Caco-2 (cell line): ENCODE measurements around the gene ST6GAL2. TPM values are rescaled to one million over a fixed set of nuclear protein-coding genes. Genes with fewer than 3 reads are reported as not detected.

Experiments
- BruUV-seq: library from RNA; stranded (reverse); fragments of 400-500 nt; replicated peaks from 2 replicates; lab custom pipeline; 2021; lab: Mats Ljungman, UMichigan
- CTCF ChIA-PET: fragments of 300-600 bp; sonication (Branson Sonifier 250); formaldehyde crosslinking; loops from one replicate; lab custom pipeline; 2022; ENCODE audit warnings: antibody characterized with exemption; lab: Charles Lee
- POLR2A ChIA-PET: fragments of 300-600 bp; sonication (Branson Sonifier 250); formaldehyde crosslinking; loops from one replicate; lab custom pipeline; 2022; ENCODE audit warnings: antibody characterized with exemption; lab: Charles Lee
- DNase-seq, 2 experiments: peaks; one replicate each; pipeline versions ENCODE4 v3.0.0 to v3.0.0-alpha.2; 2020 to 2022
- H3K27me3 ChIP-seq: replicated peaks from 2 replicates; pipeline ENCODE4 v1.6.0; 2011; ENCODE audit warnings: low read length; ENCODE audit not compliant: control insufficient read depth, insufficient read depth
- H3K36me3 ChIP-seq: 2 replicates; pipeline ENCODE4 v1.5.1; 2011; ENCODE audit warnings: low read length; ENCODE audit not compliant: control insufficient read depth, insufficient read depth
- H3K4me1 ChIP-seq: fragments of 250-450 bp; sonication (Bioruptor Pico); 2 replicates; pipeline ENCODE4 v1.5.1; 2020; ENCODE audit warnings: mild to moderate bottlenecking
- H3K4me3 ChIP-seq: 2 replicates; pipeline ENCODE4 v1.5.1; 2011; ENCODE audit warnings: low read depth, mild to moderate bottlenecking, control low read depth, low read length
- H3K9me3 ChIP-seq: fragments of 250-450 bp; sonication (Bioruptor Pico); 2 replicates; pipeline ENCODE4 v1.5.1; 2020; ENCODE audit warnings: mild to moderate bottlenecking, moderate library complexity
- H3K27ac Mint-ChIP-seq: one replicate; pipeline ENCODE4 v1.8.0; 2022; ENCODE audit warnings: mixed read lengths; ENCODE audit not compliant: unreplicated experiment
- H3K27me3 Mint-ChIP-seq: one replicate; pipeline ENCODE4 v1.8.0; 2022; ENCODE audit warnings: mixed read lengths; ENCODE audit not compliant: insufficient read depth, unreplicated experiment
- H3K36me3 Mint-ChIP-seq: one replicate; pipeline ENCODE4 v1.8.0; 2022; ENCODE audit warnings: mild to moderate bottlenecking, mixed read lengths; ENCODE audit not compliant: insufficient read depth, unreplicated experiment
- H3K4me1 Mint-ChIP-seq: one replicate; pipeline ENCODE4 v1.8.0; 2022; ENCODE audit warnings: low read depth, mixed read lengths; ENCODE audit not compliant: unreplicated experiment
- H3K4me3 Mint-ChIP-seq: one replicate; pipeline ENCODE4 v1.8.0; 2022; ENCODE audit warnings: mild to moderate bottlenecking, moderate library complexity, mixed read lengths; ENCODE audit not compliant: unreplicated experiment
- H3K9me3 Mint-ChIP-seq: one replicate; pipeline ENCODE4 v1.8.0; 2022; ENCODE audit warnings: mixed read lengths; ENCODE audit not compliant: unreplicated experiment
- CTCF ChIP-seq, 2 experiments: fragments of 200-600 bp in 1 of 2; IDR thresholded peaks; 1 replicate in 1 of 2; 2 replicates in 1 of 2; pipeline versions ENCODE4 v1.5.1 to v1.8.0; 2011 to 2022; ENCODE audit warnings: antibody characterized with exemption in 1 of 2, control low read depth in 1 of 2, inconsistent platforms in 1 of 2, low read depth in 1 of 2, low read length in 1 of 2, mild to moderate bottlenecking in 1 of 2, moderate library complexity in 1 of 2; ENCODE audit not compliant: insufficient read depth in 1 of 2, severe bottlenecking in 1 of 2, unreplicated experiment in 1 of 2
- intact Hi-C: fragments of 100-400 bp; cut with micrococcal nuclease; formaldehyde crosslinking; loops from one replicate; pipeline ENCODE4 v1.10.0; 2022; ENCODE audit not compliant: unreplicated experiment
- total RNA-seq: library from RNA; stranded (reverse); gene quantifications from 2 replicates; pipeline ENCODE4 v1.2.3, GENCODE V29; 2022

The ST6GAL2 gene
- total RNA-seq, 1 experiment from 2014 or later: not detected

GRCh38 chr2:106892048-106892447 lies 6.1 kb upstream of the ST6GAL2 start:
- ChIA-PET POLR2A (no interaction called here), CTCF (no interaction called here)
- Histone ChIP-seq H3K27me3 (no peaks in the 10 kb centered on the region; the same call in 1 of the 2 replicates), H3K4me1 (0 out of 2 replicates have a peak, but pooled peaks cover 4% of the 10 kb centered on the region), H3K4me3 (no peak overlapping the region), H3K9me3 (no peaks in the 10 kb centered on the region), H3K36me3 (no peaks in the 10 kb centered on the region)
- no TSS peak for BruUV-seq
- no peak for TF ChIP-seq CTCF (IDR thresholded peaks at IDR 0.05; ENCODE audit: insufficient read depth in 1 of 2, low read depth in 1 of 2, low read length in 1 of 2, severe bottlenecking in 1 of 2, unreplicated experiment in 1 of 2)
- DNase-seq: no peak
- intact Hi-C loops: no loop called here
- peaks cover 12% of the 10 kb centered on the region for H3K27me3 Mint-ChIP-seq
- H3K4me1 Mint-ChIP-seq: no peaks in the 10 kb centered on the region
- H3K9me3 Mint-ChIP-seq: no peaks in the 10 kb centered on the region
- no peak overlapping the region for H3K4me3 Mint-ChIP-seq
- no peak overlapping the region for H3K27ac Mint-ChIP-seq
- H3K36me3 Mint-ChIP-seq: no peaks in the 10 kb centered on the region

- H3K27ac Mint-ChIP-seq: no peak overlapping the region
- peaks cover 16% of the 10 kb centered on the region for H3K27me3 Mint-ChIP-seq
- CTCF ChIA-PET: no interaction called here
- no peaks in the 10 kb centered on the region for H3K36me3 ChIP-seq
- H3K27me3 ChIP-seq: no peaks in the 10 kb centered on the region; the same call in 1 of the 2 replicates
- DNase-seq: no peak
- H3K4me1 ChIP-seq: 0 out of 2 replicates have a peak, but pooled peaks cover 6% of the 10 kb centered on the region
- H3K4me3 ChIP-seq: no peak overlapping the region
- no peaks in the 10 kb centered on the region for H3K9me3 Mint-ChIP-seq
- intact Hi-C loops: no loop called here
- H3K36me3 Mint-ChIP-seq: no peaks in the 10 kb centered on the region
- no peak for TF ChIP-seq CTCF (IDR thresholded peaks at IDR 0.05; ENCODE audit: insufficient read depth in 1 of 2, low read depth in 1 of 2, low read length in 1 of 2, severe bottlenecking in 1 of 2, unreplicated experiment in 1 of 2)
- H3K4me1 Mint-ChIP-seq: no peaks in the 10 kb centered on the region
- H3K4me3 Mint-ChIP-seq: no peak overlapping the region
- POLR2A ChIA-PET: no interaction called here
- H3K9me3 ChIP-seq: no peaks in the 10 kb centered on the region
- no TSS peak for BruUV-seq
Measured at GRCh38 chr2:106890606-106891005, 4.6 kb upstream of the ST6GAL2 start.

- ChIA-PET POLR2A (no interaction called here), CTCF (no interaction called here)
- Mint-ChIP-seq H3K4me1 (no peaks in the 10 kb centered on the region), H3K9me3 (no peaks in the 10 kb centered on the region), H3K27ac (no peak overlapping the region), H3K4me3 (peak overlapping the region; percentile 57), H3K36me3 (no peaks in the 10 kb centered on the region), H3K27me3 (peaks cover 24% of the 10 kb centered on the region)
- intact Hi-C loops: no loop called here
- Histone ChIP-seq H3K36me3 (no peaks in the 10 kb centered on the region), H3K4me1 (0 out of 2 replicates have a peak, but pooled peaks cover 6% of the 10 kb centered on the region), H3K27me3 (no peaks in the 10 kb centered on the region; the same call in 1 of the 2 replicates), H3K4me3 (peak overlapping the region; percentile 16; the same call in 1 of the 2 replicates), H3K9me3 (no peaks in the 10 kb centered on the region)
- peak in 1 of 2 experiments; percentile 5 for DNase-seq
- BruUV-seq: no TSS peak
- no peak for TF ChIP-seq CTCF (IDR thresholded peaks at IDR 0.05; ENCODE audit: insufficient read depth in 1 of 2, low read depth in 1 of 2, low read length in 1 of 2, severe bottlenecking in 1 of 2, unreplicated experiment in 1 of 2)
Measured at GRCh38 chr2:106886916-106887758, 1.2 kb upstream of the ST6GAL2 start.
